Endodermal cell (in vitro differentiated cells): ENCODE measurements around the gene PARVA. TPM values are rescaled to one million over a fixed set of nuclear protein-coding genes. Genes with fewer than 3 reads are reported as not detected.

ENCODE experiments used
- DNase-seq: peaks from one replicate; pipeline ENCODE4 v3.0.0-alpha.2; 2017
- H3K27ac ChIP-seq: 2 replicates; pipeline ENCODE4 v1.5.1; 2013; ENCODE audit warnings: mild to moderate bottlenecking, low read depth, low read length, moderate library complexity
- H3K27me3 ChIP-seq: 2 replicates; pipeline ENCODE4 v1.6.1; 2013; ENCODE audit warnings: mild to moderate bottlenecking, low read length, moderate library complexity; ENCODE audit not compliant: insufficient read depth, control insufficient read depth, poor library complexity, severe bottlenecking
- H3K36me3 ChIP-seq: 2 replicates; pipeline ENCODE4 v1.7.0; 2013; ENCODE audit warnings: mild to moderate bottlenecking, low read length, moderate library complexity; ENCODE audit not compliant: control insufficient read depth, insufficient read depth
- H3K4me1 ChIP-seq: one replicate; pipeline ENCODE4 v1.7.0; 2013; ENCODE audit warnings: low read length; ENCODE audit not compliant: control insufficient read depth, insufficient read depth
- H3K4me3 ChIP-seq: 2 replicates; pipeline ENCODE4 v1.5.1; 2013; ENCODE audit warnings: mild to moderate bottlenecking, low read length, moderate library complexity
- H3K9ac ChIP-seq: 2 replicates; pipeline ENCODE4 v1.6.1; 2013; ENCODE audit warnings: mild to moderate bottlenecking, low read length, moderate library complexity; ENCODE audit not compliant: poor library complexity, severe bottlenecking; ENCODE audit errors: extremely low read depth
- H3K9me3 ChIP-seq: 2 replicates; pipeline ENCODE4 v1.6.1; 2013; ENCODE audit warnings: mild to moderate bottlenecking, low read length, moderate library complexity; ENCODE audit not compliant: control insufficient read depth
- H3K27ac Mint-ChIP-seq: 2 replicates; pipeline ENCODE4 v1.8.0; 2020; ENCODE audit warnings: mixed read lengths
- H3K27me3 Mint-ChIP-seq: 2 replicates; pipeline ENCODE4 v1.8.0; 2021; ENCODE audit warnings: mild to moderate bottlenecking, mixed read lengths; ENCODE audit not compliant: insufficient read depth
- H3K36me3 Mint-ChIP-seq: 2 replicates; pipeline ENCODE4 v1.8.0; 2020; ENCODE audit warnings: low read depth, mixed read lengths
- H3K4me1 Mint-ChIP-seq: 2 replicates; pipeline ENCODE4 v1.8.0; 2020; ENCODE audit warnings: mixed read lengths
- H3K4me3 Mint-ChIP-seq: 2 replicates; pipeline ENCODE4 v1.8.0; 2020; ENCODE audit warnings: mild to moderate bottlenecking, moderate library complexity, mixed read lengths
- H3K9me3 Mint-ChIP-seq: 2 replicates; pipeline ENCODE4 v1.8.0; 2020; ENCODE audit warnings: mild to moderate bottlenecking, mixed read lengths
- CTCF ChIP-seq: fragments of 200-600 bp; sonication (generic); conservative IDR thresholded peaks from 2 replicates; pipeline ENCODE4 v1.5.0; 2021; ENCODE audit warnings: antibody characterized with exemption, mild to moderate bottlenecking
- WGBS, 2 experiments: methylation state at CpG; one replicate each; pipeline versions ENCODE4 v1.1.5 to v1.1.7; 2013; ENCODE audit warnings: missing lambda C conversion rate in 2 of 2, mixed read lengths in 1 of 2; ENCODE audit not compliant: insufficient coverage in 1 of 2, insufficient read length in 1 of 2; 5-methylcytosine and 5-hydroxymethylcytosine counted together
- total RNA-seq, 2 donors: library from RNA; stranded (reverse); fragmentation: NEBNext Ultra II Directional in 1 of 2; extraction: Animal tissue kit (Norgen Biotek cat#: 25700) in 1 of 2; gene quantifications; 2 replicates in 1 of 2; 3 replicates in 1 of 2; pipeline ENCODE4 v1.2.1, GENCODE V29; 2021

Gene PARVA
- total RNA-seq, 2 donors from 2014 or later, result 27.3 to 37.3 TPM

GRCh38 chr11:12394601-12395000, 17.2 kb downstream of the PARVA start:
- no peak overlapping the region for H3K9ac ChIP-seq
- H3K4me3 ChIP-seq, result peak overlapping the region; percentile 64
- no peak for TF ChIP-seq CTCF
- Mint-ChIP-seq H3K36me3 (peaks cover 45% of the 10 kb centered on the region), H3K4me3 (no peak overlapping the region), H3K27me3 (no peaks in the 10 kb centered on the region), H3K4me1 (peaks cover 13% of the 10 kb centered on the region), H3K27ac (no peak overlapping the region), H3K9me3 (peaks cover 46% of the 10 kb centered on the region)
- WGBS, 2 experiments, result 96 to 100% methylated on average over 4 to 6 of the region's 6 CpGs
- H3K9me3 ChIP-seq, result peaks cover 42% of the 10 kb centered on the region
- DNase-seq, result no peak
- H3K27ac ChIP-seq, result no peak overlapping the region
- H3K27me3 ChIP-seq, result no peaks in the 10 kb centered on the region
- no peaks in the 10 kb centered on the region for H3K4me1 ChIP-seq
- peaks cover 22% of the 10 kb centered on the region for H3K36me3 ChIP-seq

- no peaks in the 10 kb centered on the region for H3K4me1 ChIP-seq
- H3K27me3 ChIP-seq, result no peaks in the 10 kb centered on the region
- peaks cover 46% of the 10 kb centered on the region for H3K9me3 Mint-ChIP-seq
- peaks cover 45% of the 10 kb centered on the region for H3K36me3 Mint-ChIP-seq
- no peaks in the 10 kb centered on the region for H3K27me3 Mint-ChIP-seq
- TF ChIP-seq CTCF, result no peak
- DNase-seq, result no peak
- H3K4me3 Mint-ChIP-seq, result no peak overlapping the region
- H3K4me3 ChIP-seq, result no peak overlapping the region
- no peak overlapping the region for H3K27ac Mint-ChIP-seq
- peaks cover 22% of the 10 kb centered on the region for H3K36me3 ChIP-seq
- no peak overlapping the region for H3K27ac ChIP-seq
- peaks cover 5% of the 10 kb centered on the region for H3K4me1 Mint-ChIP-seq
- H3K9ac ChIP-seq, result no peak overlapping the region
- WGBS, 2 experiments, result 91 to 95% methylated on average over 5 to 9 of the region's 9 CpGs
- peaks cover 42% of the 10 kb centered on the region for H3K9me3 ChIP-seq
These were observed 18.0 kb downstream of the PARVA start for GRCh38 chr11:12395333-12395732.

GRCh38 chr11:12397931-12398334, 20.6 kb downstream of the PARVA start:
- Mint-ChIP-seq H3K4me1 (peaks cover 4% of the 10 kb centered on the region), H3K27ac (no peak overlapping the region), H3K9me3 (peaks cover 42% of the 10 kb centered on the region), H3K27me3 (no peaks in the 10 kb centered on the region), H3K36me3 (peaks cover 42% of the 10 kb centered on the region), H3K4me3 (no peak overlapping the region)
- no peaks in the 10 kb centered on the region for H3K27me3 ChIP-seq
- H3K9ac ChIP-seq, result no peak overlapping the region
- peaks cover 42% of the 10 kb centered on the region for H3K9me3 ChIP-seq
- no peak for DNase-seq
- WGBS, 2 experiments, result 90% methylated on average over 5 of the region's 5 CpGs; no CpG with 5 or more reads in 1 of the 2 experiments
- TF ChIP-seq CTCF, result no peak
- H3K4me3 ChIP-seq, result no peak overlapping the region
- no peaks in the 10 kb centered on the region for H3K4me1 ChIP-seq
- H3K27ac ChIP-seq, result no peak overlapping the region
- H3K36me3 ChIP-seq, result peaks cover 22% of the 10 kb centered on the region
